GM12874 (cell line): ENCODE results near the gene MARK1.

Experiments
- CTCF ChIP-seq: IDR thresholded peaks from 2 replicates; pipeline ENCODE4 v1.5.1; 2011; ENCODE audit warnings: low read depth, mild to moderate bottlenecking, control low read depth, low read length, moderate library complexity; ENCODE audit not compliant: insufficient read depth

Gene MARK1

GRCh38 chr1:220527908-220528678, at the start of gene MARK1:
MARK1 (plus strand) TSS chr1:220528136; CDS start chr1:220528823, 687 bp downstream.
- TF ChIP-seq CTCF = no peak

GRCh38 chr1:220483700-220484099, 44.2 kb upstream of the MARK1 start:
- no peak for TF ChIP-seq CTCF

- TF ChIP-seq CTCF = no peak
Measured at GRCh38 chr1:220484135-220484534, 43.8 kb upstream of the MARK1 start.

GRCh38 chr1:220485131-220485530, 42.8 kb upstream of the MARK1 start:
- no peak for TF ChIP-seq CTCF

GRCh38 chr1:220485791-220486190, 42.1 kb upstream of the MARK1 start:
- no peak for TF ChIP-seq CTCF

- no peak for TF ChIP-seq CTCF
Measured at GRCh38 chr1:220487297-220487820, 40.6 kb upstream of the MARK1 start.

GRCh38 chr1:220491891-220492290, 36.0 kb upstream of the MARK1 start:
- TF ChIP-seq CTCF = no peak
